CD14-positive monocyte (primary cell): ENCODE measurements around the gene DAPK2. TPM values are rescaled to one million over a fixed set of nuclear protein-coding genes. Genes with fewer than 3 reads are reported as not detected.

Experiments
- DNase-seq, 3 donors: peaks; one replicate each; pipeline ENCODE4 v3.0.0-alpha.2; 2011 to 2022
- H2AFZ ChIP-seq: 2 replicates; pipeline ENCODE4 v1.6.0; 2012; ENCODE audit warnings: mild to moderate bottlenecking, low read depth, low read length, inconsistent platforms; ENCODE audit not compliant: insufficient read depth, poor library complexity, severe bottlenecking
- H3K27ac ChIP-seq, 2 donors: 1 replicate in 1 of 2; 2 replicates in 1 of 2; pipeline ENCODE4 v1.5.1; 2012 to 2013; ENCODE audit warnings: low read length in 2 of 2, control low read depth in 1 of 2, inconsistent platforms in 1 of 2, low read depth in 1 of 2, mild to moderate bottlenecking in 1 of 2
- H3K27me3 ChIP-seq, 2 donors: one replicate each; pipeline versions ENCODE4 v1.6.0 to v1.6.1; 2011 to 2013; ENCODE audit warnings: low read length in 2 of 2; ENCODE audit not compliant: control insufficient read depth in 2 of 2, insufficient read depth in 2 of 2
- H3K36me3 ChIP-seq, 2 donors: replicated peaks in 1 of 2; 1 replicate in 1 of 2; 2 replicates in 1 of 2; pipeline versions ENCODE4 v1.5.1 to v1.6.1; 2012 to 2013; ENCODE audit warnings: low read length in 2 of 2, control low read depth in 1 of 2, inconsistent platforms in 1 of 2, mild to moderate bottlenecking in 1 of 2; ENCODE audit not compliant: insufficient read depth in 2 of 2, control insufficient read depth in 1 of 2
- H3K4me1 ChIP-seq, 2 donors: 1 replicate in 1 of 2; 2 replicates in 1 of 2; pipeline versions ENCODE4 v1.5.1 to v1.6.1; 2012 to 2013; ENCODE audit warnings: low read length in 2 of 2, control low read depth in 1 of 2, inconsistent platforms in 1 of 2, mild to moderate bottlenecking in 1 of 2, moderate library complexity in 1 of 2; ENCODE audit not compliant: insufficient read depth in 2 of 2, control insufficient read depth in 1 of 2
- H3K4me2 ChIP-seq: replicated peaks from 2 replicates; pipeline ENCODE3; 2012; ENCODE audit warnings: low read length, moderate library complexity, mild to moderate bottlenecking; ENCODE audit not compliant: poor library complexity, severe bottlenecking; ENCODE audit errors: extremely low read depth
- H3K4me3 ChIP-seq, 3 experiments: fragments of 200-600 bp in 1 of 3; sonication (generic) in 1 of 3; replicated peaks in 1 of 3; 1 replicate in 2 of 3; 2 replicates in 1 of 3; pipeline ENCODE4 v1.5.1; 2011 to 2013; ENCODE audit warnings: low read length in 3 of 3, mild to moderate bottlenecking in 3 of 3, control low read depth in 2 of 3, low read depth in 2 of 3, inconsistent platforms in 1 of 3, moderate library complexity in 1 of 3
- H3K79me2 ChIP-seq: 2 replicates; pipeline ENCODE4 v1.6.0; 2012; ENCODE audit warnings: mild to moderate bottlenecking, control low read depth, inconsistent platforms, low read length, moderate library complexity; ENCODE audit not compliant: insufficient read depth
- H3K9ac ChIP-seq: 2 replicates; pipeline ENCODE4 v1.6.0; 2017; ENCODE audit warnings: low read length, mild to moderate bottlenecking; ENCODE audit not compliant: insufficient read depth, poor library complexity, severe bottlenecking
- H3K9me3 ChIP-seq, 2 donors: replicated peaks in 1 of 2; 1 replicate in 1 of 2; 2 replicates in 1 of 2; pipeline versions ENCODE4 v1.5.1 to v1.6.1; 2012 to 2013; ENCODE audit warnings: low read length in 2 of 2, control low read depth in 1 of 2; ENCODE audit not compliant: control insufficient read depth in 1 of 2, insufficient read depth in 1 of 2
- H4K20me1 ChIP-seq: 2 replicates; pipeline ENCODE4 v1.6.0; 2012; ENCODE audit warnings: mild to moderate bottlenecking, low read length, control low read depth, moderate library complexity; ENCODE audit not compliant: insufficient read depth
- H3K27ac Mint-ChIP-seq, 7 donors: one replicate each; pipeline ENCODE4 v1.8.0; 2020; ENCODE audit warnings: mild to moderate bottlenecking in 7 of 7, mixed read lengths in 7 of 7, moderate library complexity in 6 of 7, inconsistent platforms in 2 of 7
- H3K27me3 Mint-ChIP-seq, 3 donors: one replicate each; pipeline ENCODE4 v1.8.0; 2021 to 2022; ENCODE audit warnings: low read depth in 3 of 3, mild to moderate bottlenecking in 3 of 3, mixed read lengths in 3 of 3, moderate library complexity in 3 of 3, inconsistent platforms in 1 of 3
- H3K36me3 Mint-ChIP-seq, 2 donors: one replicate each; pipeline ENCODE4 v1.8.0; 2020; ENCODE audit warnings: mixed read lengths in 2 of 2, inconsistent platforms in 1 of 2, mild to moderate bottlenecking in 1 of 2
- H3K4me1 Mint-ChIP-seq: one replicate; pipeline ENCODE4 v1.8.0; 2020; ENCODE audit warnings: mild to moderate bottlenecking, mixed read lengths
- H3K4me3 Mint-ChIP-seq, 2 donors: one replicate each; pipeline ENCODE4 v1.8.0; 2020; ENCODE audit warnings: mild to moderate bottlenecking in 2 of 2, mixed read lengths in 2 of 2, moderate library complexity in 1 of 2
- H3K9me3 Mint-ChIP-seq, 7 donors: one replicate each; pipeline ENCODE4 v1.8.0; 2020 to 2022; ENCODE audit warnings: mixed read lengths in 7 of 7, mild to moderate bottlenecking in 6 of 7, moderate library complexity in 6 of 7, inconsistent platforms in 2 of 7
- CTCF ChIP-seq: fragments of 200-600 bp; IDR thresholded peaks from one replicate; pipeline ENCODE4 v1.8.0; 2022; ENCODE audit warnings: antibody characterized with exemption, mild to moderate bottlenecking
- WGBS: methylation state at CpG from one replicate; pipeline ENCODE4 v1.1.5; 2013; ENCODE audit warnings: missing lambda C conversion rate; ENCODE audit not compliant: insufficient coverage; 5-methylcytosine and 5-hydroxymethylcytosine counted together
- intact Hi-C, 2 donors: fragments of 100-400 bp; cut with micrococcal nuclease; formaldehyde crosslinking; loops; one replicate each; pipeline versions ENCODE4 v1.15.0 to v1.15.1; 2023
- polyA plus RNA-seq, 3 donors: library from polyadenylated mRNA; depleted of rRNA in 1 of 3; unstranded in 2 of 3; stranded (reverse) in 1 of 3; fragments of 300-500 nt in 2 of 3; fragments of >200 nt in 1 of 3; fragmentation: Illumina TruSeq in 2 of 3; gene quantifications; 1 replicate in 2 of 3; 2 replicates in 1 of 3; pipeline ENCODE4 v1.2.3, GENCODE V29; 2012 to 2021

Gene DAPK2
- polyA plus RNA-seq, 3 donors = 0.59 to 4.1 (median 2.1) TPM

- H3K27me3 Mint-ChIP-seq = peaks cover 2 to 10% (median 3%) of the 10 kb centered on the region in 3 donors
- no peak overlapping the region for H3K27ac Mint-ChIP-seq
- Histone ChIP-seq H3K4me2 (no peak overlapping the region), H3K36me3 (no peaks in the 10 kb centered on the region), H3K9ac (no peak overlapping the region), H3K79me2 (no peaks in the 10 kb centered on the region), H3K9me3 (no peaks in the 10 kb centered on the region), H4K20me1 (no peaks in the 10 kb centered on the region), H3K4me1 (peaks cover 0 to 5% of the 10 kb centered on the region in 2 donors), H3K27me3 (no peaks in the 10 kb centered on the region), H3K4me3 (no peak overlapping the region), H2AFZ (no peak overlapping the region), H3K27ac (no peak overlapping the region)
- peaks cover 0 to 2% (median 0%) of the 10 kb centered on the region in 7 donors for H3K9me3 Mint-ChIP-seq
- 100% methylated on average over 2 of the region's 3 CpGs for WGBS
- H3K4me1 Mint-ChIP-seq = peaks cover under 1% of the 10 kb centered on the region
- H3K36me3 Mint-ChIP-seq = no peaks in the 10 kb centered on the region
- intact Hi-C loops = no loop called here
- H3K4me3 Mint-ChIP-seq = no peak overlapping the region
- no peak for TF ChIP-seq CTCF
- no peak for DNase-seq
These were observed 132.4 kb downstream of the DAPK2 start for GRCh38 chr15:63913786-63914315.

GRCh38 chr15:63913336-63913735 is 132.9 kb downstream of the DAPK2 start:
- no peak for DNase-seq
- no peak overlapping the region for H3K4me2 ChIP-seq
- H3K36me3 ChIP-seq = no peaks in the 10 kb centered on the region
- H3K4me1 Mint-ChIP-seq = peaks cover 4% of the 10 kb centered on the region
- H4K20me1 ChIP-seq = no peaks in the 10 kb centered on the region
- H3K9me3 ChIP-seq = no peaks in the 10 kb centered on the region
- peaks cover 0 to 10% of the 10 kb centered on the region in 2 donors for H3K4me1 ChIP-seq
- 99% methylated on average over 8 of the region's 9 CpGs for WGBS
- no peak for TF ChIP-seq CTCF
- H3K27me3 Mint-ChIP-seq = peaks cover 2 to 10% (median 3%) of the 10 kb centered on the region in 3 donors
- no peak overlapping the region for H2AFZ ChIP-seq
- intact Hi-C loops = no loop called here
- no peaks in the 10 kb centered on the region for H3K27me3 ChIP-seq
- H3K9me3 Mint-ChIP-seq = peaks cover 0 to 4% (median 0%) of the 10 kb centered on the region in 7 donors
- no peak overlapping the region for H3K4me3 ChIP-seq
- H3K4me3 Mint-ChIP-seq = no peak overlapping the region
- no peak overlapping the region for H3K27ac ChIP-seq
- no peak overlapping the region for H3K27ac Mint-ChIP-seq
- no peak overlapping the region for H3K9ac ChIP-seq
- no peaks in the 10 kb centered on the region for H3K36me3 Mint-ChIP-seq
- H3K79me2 ChIP-seq = no peaks in the 10 kb centered on the region
